Measurements from ENCODE around the gene SRPK2.
"Not testable (repeated sequence)": the region's sequence is repeated elsewhere in the genome, so short reads cannot be mapped to it uniquely, and the experiment has no call there.

The SRPK2 gene

GRCh38 chr7:105267244-105267643, 121.5 kb downstream of the SRPK2 start:
- DNase-seq = peak; percentile 11

GRCh38 chr7:105264707-105265106, 124.0 kb downstream of the SRPK2 start:
- DNase-seq = no peak

- DNase-seq = peak; percentile 6
Observed at GRCh38 chr7:105261689-105262088, 127.0 kb downstream of the SRPK2 start.

GRCh38 chr7:105260201-105260871, 128.4 kb downstream of the SRPK2 start:
- not testable (repeated sequence) for DNase-seq

DNA sequence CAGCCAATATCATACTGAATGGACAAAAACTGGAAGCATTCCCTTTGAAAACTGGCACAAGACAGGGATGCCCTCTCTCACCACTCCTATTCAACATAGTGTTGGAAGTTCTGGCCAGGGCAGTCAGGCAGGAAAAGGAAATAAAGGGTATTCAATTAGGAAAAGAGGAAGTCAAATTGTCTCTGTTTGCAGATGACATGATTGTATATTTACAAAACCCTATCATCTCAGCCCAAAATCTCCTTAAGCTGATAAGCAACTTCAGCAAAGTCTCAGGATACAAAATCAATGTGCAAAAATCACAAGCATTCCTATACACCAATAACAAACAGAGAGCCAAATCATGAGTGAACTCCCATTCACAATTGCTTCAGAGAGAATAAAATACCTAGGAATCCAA, 129.8 kb downstream of the SRPK2 start:
- not testable (repeated sequence) for DNase-seq

GRCh38 chr7:105257338-105257737, 131.4 kb downstream of the SRPK2 start:
- no peak for DNase-seq

DNA sequence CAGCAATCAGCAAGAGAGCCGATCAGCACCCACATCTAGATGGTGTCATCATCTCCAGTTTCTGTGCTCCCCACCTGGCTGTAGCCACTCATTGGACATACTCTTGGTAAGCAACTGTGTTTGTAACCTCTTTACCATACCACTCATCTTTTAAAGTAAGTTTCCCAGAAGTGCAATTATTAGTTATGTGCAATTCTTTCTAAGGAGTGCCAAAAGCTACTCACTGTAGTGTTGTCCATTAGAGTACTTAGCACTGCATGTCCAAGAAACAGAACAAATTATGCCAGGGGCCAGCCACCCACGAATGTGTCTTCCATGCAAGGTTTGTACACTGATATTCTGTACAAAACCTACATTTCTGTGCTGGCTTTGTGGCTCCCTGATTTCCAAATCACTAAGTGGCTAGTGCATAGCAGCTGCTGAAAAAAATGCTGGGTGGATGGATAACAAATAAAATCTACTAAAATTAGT, 131.9 kb downstream of the SRPK2 start:
- no peak for DNase-seq

DNA sequence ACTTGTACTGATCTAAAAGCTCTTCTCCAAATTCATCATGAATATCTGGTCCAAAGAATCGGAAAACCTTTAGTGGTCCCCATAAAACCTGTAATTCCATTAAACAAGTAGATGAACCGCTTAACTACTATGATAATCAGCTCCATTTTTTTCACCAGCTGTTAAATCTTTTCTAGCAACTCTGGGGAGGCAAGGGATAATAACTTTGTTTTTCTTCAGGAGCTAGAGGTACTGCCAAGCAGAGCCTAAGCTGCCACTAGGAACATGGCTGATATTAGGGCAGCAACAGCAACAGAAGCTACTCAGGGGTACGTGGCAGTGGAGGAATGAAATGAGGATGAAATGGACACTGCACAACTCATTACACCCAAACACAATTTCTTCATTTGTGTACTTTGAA, 138.0 kb downstream of the SRPK2 start:
- DNase-seq = no peak

DNA sequence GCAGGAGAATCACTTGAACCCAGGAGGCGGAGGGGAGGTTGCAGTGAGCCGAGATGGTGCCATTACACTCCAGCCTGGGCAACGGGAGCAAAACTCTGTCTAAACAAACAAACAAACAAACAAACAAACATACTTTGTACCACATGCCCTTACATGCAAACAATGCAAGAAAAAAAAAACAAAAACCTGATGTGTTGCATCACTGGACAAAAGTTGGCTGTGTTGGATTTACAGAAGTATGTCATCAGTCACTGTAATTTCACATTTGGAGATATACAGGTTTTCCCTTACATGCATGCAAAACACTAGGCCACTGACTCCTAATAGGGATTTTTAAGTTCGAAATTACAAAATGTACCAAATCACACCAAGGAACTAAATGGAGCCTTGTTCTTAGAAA, 138.5 kb downstream of the SRPK2 start:
- DNase-seq = no peak

GRCh38 chr7:105249216-105249615, 139.5 kb downstream of the SRPK2 start:
- peak; percentile 40 for DNase-seq

DNA sequence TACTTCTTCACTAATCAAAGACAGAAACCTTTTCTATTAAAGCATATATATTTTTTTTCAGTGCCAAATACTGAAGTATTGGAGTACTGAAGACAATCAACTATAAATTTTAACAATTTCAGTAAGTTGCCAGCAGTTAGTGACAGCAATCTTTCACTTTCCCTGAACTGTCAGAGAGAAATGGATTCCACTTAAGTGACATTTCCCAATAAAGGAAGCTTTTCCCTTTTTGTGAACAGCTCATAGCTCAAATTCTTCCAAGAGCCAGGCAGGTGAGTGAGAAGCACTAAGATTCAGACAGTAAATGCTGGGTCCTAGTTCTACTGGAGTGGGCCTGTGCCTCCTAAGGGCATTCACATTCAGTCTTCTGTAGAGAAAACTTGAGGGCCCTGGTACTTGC, 142.0 kb downstream of the SRPK2 start:
- no peak for DNase-seq

DNA sequence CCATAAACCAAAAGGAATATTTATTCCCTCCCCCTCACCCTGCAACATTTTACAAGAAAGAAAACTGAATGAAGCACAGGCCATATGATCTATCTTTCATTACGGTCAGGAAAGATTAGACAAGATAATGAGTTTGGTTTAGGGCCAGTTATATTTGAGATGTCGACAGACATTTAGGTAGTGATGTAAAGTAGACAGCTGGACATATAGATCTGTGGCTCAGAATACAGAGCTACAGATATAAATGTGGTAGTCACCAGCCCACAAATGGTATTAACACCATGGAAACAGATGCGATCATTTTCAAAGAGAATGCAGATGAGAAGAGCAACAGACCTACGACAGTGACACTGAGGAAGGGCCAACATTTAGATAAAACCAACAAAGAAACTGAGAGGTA, 142.5 kb downstream of the SRPK2 start:
- DNase-seq = no peak

DNA sequence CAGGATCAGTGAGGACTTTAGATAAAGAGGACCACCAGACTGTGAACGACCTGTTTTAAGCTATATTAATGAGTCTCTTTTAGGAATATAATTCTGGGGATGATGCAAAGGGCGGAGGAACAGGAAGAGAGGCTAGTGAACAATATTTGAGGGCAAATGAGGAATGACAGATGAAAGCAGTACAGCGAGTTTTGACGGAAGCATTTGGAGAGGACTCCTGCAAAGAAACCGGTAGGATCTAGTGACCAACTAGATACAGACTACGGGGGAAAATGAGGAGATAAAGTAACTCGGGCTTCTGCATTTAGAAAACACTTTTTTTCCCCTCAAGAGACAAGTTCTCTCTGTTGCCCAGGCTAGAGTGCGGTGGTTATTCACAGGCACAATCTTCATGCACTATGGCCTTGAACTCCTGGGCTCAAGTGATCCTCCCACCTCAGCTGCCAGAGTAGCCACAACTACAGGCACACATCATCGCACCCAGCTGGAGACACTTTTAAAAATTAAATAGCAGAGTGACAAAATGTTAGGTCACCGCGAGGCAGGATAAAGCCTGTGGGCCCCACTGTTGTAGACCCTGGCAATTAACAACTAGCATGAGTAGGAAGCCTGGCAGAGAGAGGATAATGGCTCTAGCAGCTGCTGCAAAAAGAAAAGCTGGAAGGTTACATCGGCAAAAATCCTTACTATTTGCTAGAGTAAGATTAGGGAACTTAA, 143.2 kb downstream of the SRPK2 start:
- DNase-seq = no peak

DNA sequence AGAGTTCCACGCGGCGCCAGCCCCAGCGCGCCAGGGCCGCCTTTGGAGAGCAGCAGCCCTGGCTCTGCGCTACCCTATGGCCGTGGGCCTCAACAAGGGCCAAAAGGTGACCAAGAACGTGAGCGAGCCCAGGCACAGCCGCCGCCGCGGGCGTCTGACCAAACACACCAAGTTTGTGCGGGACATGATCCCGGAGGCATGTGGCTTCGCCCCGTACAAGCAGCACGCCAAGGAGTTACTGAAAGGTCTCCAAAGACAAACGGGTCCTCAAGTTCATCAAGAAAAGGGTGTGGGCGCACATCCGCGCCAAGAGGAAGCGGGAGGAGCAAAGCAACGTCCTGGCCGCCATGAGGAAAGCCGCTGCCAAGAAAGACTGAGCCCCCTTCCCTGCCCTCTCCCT, 144.1 kb downstream of the SRPK2 start:
- DNase-seq = no peak

GRCh38 chr7:105241198-105241597, 147.5 kb downstream of the SRPK2 start:
- no peak for DNase-seq

GRCh38 chr7:105238198-105238765, 150.4 kb downstream of the SRPK2 start:
- DNase-seq = no peak

DNA sequence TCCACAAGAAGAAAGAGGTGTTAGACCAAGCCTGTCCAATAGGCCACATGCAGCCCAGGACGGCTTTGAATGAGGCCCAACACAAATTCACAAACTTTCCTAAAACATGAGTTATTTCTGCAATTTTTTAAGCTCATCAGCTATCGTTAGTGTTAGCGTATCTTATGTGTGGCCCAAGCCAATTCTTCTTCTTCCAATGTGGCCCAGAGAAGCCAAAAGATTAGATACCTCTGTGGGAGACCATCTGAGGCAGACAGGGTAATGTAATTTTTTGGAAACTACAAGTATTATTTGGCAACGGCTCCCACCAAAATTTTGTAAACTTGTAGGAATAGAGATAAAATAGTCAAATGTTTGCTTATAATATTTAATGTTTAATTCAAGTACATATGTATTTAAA, 153.8 kb downstream of the SRPK2 start:
- DNase-seq = no peak

DNA sequence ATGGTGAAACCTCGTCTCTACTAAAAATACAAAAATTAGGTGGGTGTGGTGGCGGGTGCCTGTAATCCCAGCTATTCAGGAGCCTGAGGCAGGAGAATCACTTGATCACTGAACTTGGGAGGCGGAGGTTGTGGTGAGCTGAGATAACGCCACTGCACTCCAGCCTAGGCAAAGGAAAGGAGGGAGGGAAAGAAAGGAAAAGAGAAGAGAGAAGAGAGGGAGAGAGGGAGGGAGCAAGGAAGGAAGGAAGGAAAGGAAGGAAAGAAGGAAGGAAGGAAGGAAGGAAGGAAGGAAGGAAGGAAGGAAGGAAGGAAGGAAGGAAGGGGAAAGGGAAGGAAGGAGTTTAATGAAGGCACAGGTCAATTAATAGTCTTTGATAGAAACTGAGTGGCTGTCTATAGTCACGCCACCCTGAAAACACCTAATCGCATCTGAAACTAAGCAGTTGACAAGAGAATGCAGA, 155.9 kb downstream of the SRPK2 start:
- DNase-seq = not testable (repeated sequence)

DNA sequence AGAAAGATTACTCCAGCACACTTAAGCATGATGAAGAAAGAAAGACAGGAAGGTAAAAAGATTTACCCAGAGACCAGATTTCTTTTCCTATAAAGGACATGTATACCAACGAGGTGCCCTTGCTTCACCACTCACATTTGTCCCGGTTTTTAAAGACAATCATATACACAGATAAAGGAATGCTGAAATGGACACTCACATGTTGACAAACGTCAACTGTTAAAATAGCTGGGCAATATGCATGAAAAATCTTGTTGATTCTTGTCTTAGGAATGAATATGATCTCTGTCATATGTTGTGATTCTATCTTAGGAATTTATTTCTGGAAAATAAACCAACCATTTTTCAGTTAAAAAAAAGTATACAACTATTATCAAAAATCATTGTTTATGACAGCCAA, 158.2 kb downstream of the SRPK2 start:
- no peak for DNase-seq

DNA sequence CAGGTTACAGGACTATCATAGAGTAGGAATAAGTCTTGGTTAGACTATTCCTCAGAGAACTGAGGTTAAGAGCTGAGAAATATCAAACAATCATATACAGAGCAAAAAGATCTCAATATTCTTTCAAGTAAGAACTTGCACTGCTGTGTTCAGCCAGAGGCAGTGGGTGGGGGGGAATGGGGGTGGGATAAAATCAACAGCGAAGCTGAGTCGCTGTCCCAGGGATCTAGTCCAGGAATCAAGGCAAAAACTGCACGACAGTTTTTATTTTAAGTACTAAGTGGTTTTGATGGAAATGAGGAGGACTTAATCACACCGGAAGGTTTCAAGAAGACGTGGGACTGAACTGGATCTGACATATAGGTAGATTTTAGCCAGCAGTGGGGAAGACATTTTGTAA, 159.1 kb downstream of the SRPK2 start:
- DNase-seq = no peak

GRCh38 chr7:105228555-105228954, 160.2 kb downstream of the SRPK2 start:
- DNase-seq = no peak

GRCh38 chr7:105227391-105227790, 161.3 kb downstream of the SRPK2 start:
- DNase-seq = no peak

- peak; percentile 90 for DNase-seq
Observed at GRCh38 chr7:105224884-105225651, 163.7 kb downstream of the SRPK2 start.
